ENCODE measurements around the gene ECI1.
"Not testable (repeated sequence)": the region's sequence is repeated elsewhere in the genome, so short reads cannot be mapped to it uniquely, and the experiment has no call there.

Gene ECI1

GRCh38 chr16:2206780-2207433 lies 44.5 kb downstream of the ECI1 start:
- Mint-ChIP-seq H3K36me3 (ENCODE audit: insufficient read depth) (peaks cover 18% of the 10 kb centered on the region), H3K27me3 (no peaks in the 10 kb centered on the region), H3K4me1 (peaks cover 14% of the 10 kb centered on the region), H3K4me3 (peak overlapping the region; percentile 78), H3K9me3 (no peaks in the 10 kb centered on the region), H3K27ac (ENCODE audit: low read depth) (no peak overlapping the region)
- no peak for DNase-seq (ENCODE audit: low spot score in 2 of 2)
- ATAC-seq (replicated peaks; ENCODE audit: extremely low read depth, poor library complexity, severe bottlenecking) = no peak

- no peak overlapping the region for H3K27ac Mint-ChIP-seq (ENCODE audit: low read depth)
- H3K27me3 Mint-ChIP-seq = no peaks in the 10 kb centered on the region
- peaks cover 18% of the 10 kb centered on the region for H3K36me3 Mint-ChIP-seq (ENCODE audit: insufficient read depth)
These were observed 45.0 kb downstream of the ECI1 start for GRCh38 chr16:2206420-2206779.

GRCh38 chr16:2205967-2206313 lies 45.4 kb downstream of the ECI1 start:
- peak overlapping the region; percentile 78 for H3K4me3 Mint-ChIP-seq
- H3K36me3 Mint-ChIP-seq (ENCODE audit: insufficient read depth) = peaks cover 18% of the 10 kb centered on the region
- no peaks in the 10 kb centered on the region for H3K9me3 Mint-ChIP-seq
- no peaks in the 10 kb centered on the region for H3K27me3 Mint-ChIP-seq
- no peak overlapping the region for H3K27ac Mint-ChIP-seq (ENCODE audit: low read depth)
- peaks cover 14% of the 10 kb centered on the region for H3K4me1 Mint-ChIP-seq
- peak; percentile 3 for ATAC-seq (replicated peaks; ENCODE audit: extremely low read depth, poor library complexity, severe bottlenecking)
- DNase-seq (ENCODE audit: low spot score in 2 of 2) = no peak

More at GRCh38 chr16:2206420-2206779, 45.0 kb downstream of the ECI1 start:
- no peak for DNase-seq (ENCODE audit: low spot score in 2 of 2)
- Mint-ChIP-seq H3K4me1 (peaks cover 14% of the 10 kb centered on the region), H3K9me3 (no peaks in the 10 kb centered on the region), H3K4me3 (peak overlapping the region; percentile 78)
- ATAC-seq (replicated peaks; ENCODE audit: extremely low read depth, poor library complexity, severe bottlenecking) = no peak

GRCh38 chr16:2205104-2205966 lies 46.1 kb downstream of the ECI1 start, which contains the start of gene MLST8:
Gene MLST8, plus strand, starts transcription at chr16:2205454. Its CDS starts 632 bp downstream, at chr16:2206086.
- ATAC-seq (replicated peaks; ENCODE audit: extremely low read depth, poor library complexity, severe bottlenecking) = peak; percentile 69
- Mint-ChIP-seq H3K27ac (ENCODE audit: low read depth) (peak within 1 kb of the TSS; percentile 84), H3K9me3 (no peaks in the 10 kb centered on the region), H3K36me3 (ENCODE audit: insufficient read depth) (peaks cover 18% of the 10 kb centered on the region), H3K4me1 (peaks cover 14% of the 10 kb centered on the region), H3K27me3 (no peaks in the 10 kb centered on the region), H3K4me3 (peak within 1 kb of the TSS; percentile 78)
- peak; percentile 91 to 93 for DNase-seq (ENCODE audit: low spot score in 2 of 2)

GRCh38 chr16:2204416-2205103 lies 46.8 kb downstream of the ECI1 start:
- no peak for ATAC-seq (replicated peaks; ENCODE audit: extremely low read depth, poor library complexity, severe bottlenecking)
- Mint-ChIP-seq H3K4me3 (peak overlapping the region; percentile 78), H3K36me3 (ENCODE audit: insufficient read depth) (peaks cover 18% of the 10 kb centered on the region), H3K9me3 (no peaks in the 10 kb centered on the region), H3K27ac (ENCODE audit: low read depth) (peak overlapping the region; percentile 84), H3K27me3 (no peaks in the 10 kb centered on the region), H3K4me1 (peaks cover 14% of the 10 kb centered on the region)
- DNase-seq (ENCODE audit: low spot score in 2 of 2) = no peak

- not testable (repeated sequence) for ATAC-seq (replicated peaks; ENCODE audit: extremely low read depth, poor library complexity, severe bottlenecking); H3K9me3 Mint-ChIP-seq; DNase-seq (ENCODE audit: low spot score in 2 of 2)
- peaks cover 17% of the 10 kb centered on the region for H3K36me3 Mint-ChIP-seq (ENCODE audit: insufficient read depth)
- peak overlapping the region; percentile 84 for H3K27ac Mint-ChIP-seq (ENCODE audit: low read depth)
- peaks cover 11% of the 10 kb centered on the region for H3K27me3 Mint-ChIP-seq
- H3K4me3 Mint-ChIP-seq = peak overlapping the region; percentile 78
- peaks cover 14% of the 10 kb centered on the region for H3K4me1 Mint-ChIP-seq
These were observed 48.2 kb downstream of the ECI1 start for GRCh38 chr16:2203119-2203688.

- DNase-seq (ENCODE audit: low spot score in 2 of 2) = no peak
- no peak for ATAC-seq (replicated peaks; ENCODE audit: extremely low read depth, poor library complexity, severe bottlenecking)
- Mint-ChIP-seq H3K4me3 (no peak overlapping the region), H3K27me3 (peaks cover 25% of the 10 kb centered on the region), H3K27ac (ENCODE audit: low read depth) (no peak overlapping the region), H3K36me3 (ENCODE audit: insufficient read depth) (peaks cover 6% of the 10 kb centered on the region), H3K9me3 (no peaks in the 10 kb centered on the region), H3K4me1 (peaks cover 7% of the 10 kb centered on the region)
These were observed 51.1 kb downstream of the ECI1 start for GRCh38 chr16:2200313-2200712.

GRCh38 chr16:2199621-2200139 lies 51.7 kb downstream of the ECI1 start:
- DNase-seq (ENCODE audit: low spot score in 2 of 2) (no peak), ATAC-seq (replicated peaks; ENCODE audit: extremely low read depth, poor library complexity, severe bottlenecking) (no peak)
- peaks cover 5% of the 10 kb centered on the region for H3K36me3 Mint-ChIP-seq (ENCODE audit: insufficient read depth)
- H3K27ac Mint-ChIP-seq (ENCODE audit: low read depth) = no peak overlapping the region
- H3K4me3 Mint-ChIP-seq = no peak overlapping the region
- no peaks in the 10 kb centered on the region for H3K9me3 Mint-ChIP-seq
- H3K27me3 Mint-ChIP-seq = peaks cover 31% of the 10 kb centered on the region
- H3K4me1 Mint-ChIP-seq = peaks cover 5% of the 10 kb centered on the region

- Mint-ChIP-seq H3K27me3 (peaks cover 35% of the 10 kb centered on the region), H3K4me1 (no peaks in the 10 kb centered on the region), H3K9me3 (no peaks in the 10 kb centered on the region), H3K27ac (ENCODE audit: low read depth) (no peak overlapping the region), H3K36me3 (ENCODE audit: insufficient read depth) (peaks cover 3% of the 10 kb centered on the region), H3K4me3 (no peak overlapping the region)
- ATAC-seq (replicated peaks; ENCODE audit: extremely low read depth, poor library complexity, severe bottlenecking) (no peak), DNase-seq (ENCODE audit: low spot score in 2 of 2) (no peak)
These were observed 52.3 kb downstream of the ECI1 start for GRCh38 chr16:2199095-2199494.

- Mint-ChIP-seq H3K27me3 (peaks cover 35% of the 10 kb centered on the region), H3K9me3 (no peaks in the 10 kb centered on the region), H3K4me3 (peak overlapping the region; percentile 66), H3K4me1 (no peaks in the 10 kb centered on the region), H3K27ac (ENCODE audit: low read depth) (no peak overlapping the region), H3K36me3 (ENCODE audit: insufficient read depth) (peaks cover 1% of the 10 kb centered on the region)
- ATAC-seq (replicated peaks; ENCODE audit: extremely low read depth, poor library complexity, severe bottlenecking) (no peak), DNase-seq (ENCODE audit: low spot score in 2 of 2) (no peak)
These were observed 53.1 kb downstream of the ECI1 start for GRCh38 chr16:2198283-2198682.

GRCh38 chr16:2197765-2198164 lies 53.6 kb downstream of the ECI1 start:
- Mint-ChIP-seq H3K27ac (ENCODE audit: low read depth) (no peak overlapping the region), H3K36me3 (ENCODE audit: insufficient read depth) (peaks cover 1% of the 10 kb centered on the region), H3K27me3 (peaks cover 35% of the 10 kb centered on the region), H3K9me3 (no peaks in the 10 kb centered on the region), H3K4me1 (no peaks in the 10 kb centered on the region), H3K4me3 (peak overlapping the region; percentile 66)
- no peak for ATAC-seq (replicated peaks; ENCODE audit: extremely low read depth, poor library complexity, severe bottlenecking)
- DNase-seq (ENCODE audit: low spot score in 2 of 2) = no peak

GRCh38 chr16:2196981-2197511 lies 54.3 kb downstream of the ECI1 start:
- ATAC-seq (replicated peaks; ENCODE audit: extremely low read depth, poor library complexity, severe bottlenecking) = no peak
- no peaks in the 10 kb centered on the region for H3K4me1 Mint-ChIP-seq
- peaks cover 1% of the 10 kb centered on the region for H3K36me3 Mint-ChIP-seq (ENCODE audit: insufficient read depth)
- no peak for DNase-seq (ENCODE audit: low spot score in 2 of 2)
- H3K9me3 Mint-ChIP-seq = no peaks in the 10 kb centered on the region
- no peak overlapping the region for H3K27ac Mint-ChIP-seq (ENCODE audit: low read depth)
- H3K27me3 Mint-ChIP-seq = peaks cover 35% of the 10 kb centered on the region
- H3K4me3 Mint-ChIP-seq = peak overlapping the region; percentile 66

Measured in central memory CD8-positive, alpha-beta T cell (primary cell).